Gastrocnemius medialis (tissue), 4 donors: ENCODE results near the gene TFF1. TPM values are rescaled to one million over a fixed set of nuclear protein-coding genes. Genes with fewer than 3 reads are reported as not detected.

Source experiments
- ATAC-seq, 2 donors: fragments of 150-250 bp; one replicate each; pipeline ENCODE4 v1.9.1; 2016
- DNase-seq, 2 donors: peaks; one replicate each; pipeline ENCODE4 v3.0.0-alpha.2; 2019
- H3K27ac ChIP-seq, 4 donors: fragments of 200-600 bp; sonication (generic); 1 replicate in 1 of 4; 2 replicates in 3 of 4; pipeline ENCODE4 v1.5.1; 2016 to 2018; ENCODE audit warnings: mild to moderate bottlenecking in 2 of 4, moderate library complexity in 1 of 4
- H3K27me3 ChIP-seq, 3 donors: fragments of 200-600 bp; sonication (generic) in 2 of 3; 1 replicate in 1 of 3; 2 replicates in 2 of 3; pipeline versions ENCODE4 v1.5.1 to v1.6.0; 2016 to 2019; ENCODE audit warnings: mild to moderate bottlenecking in 1 of 3, moderate library complexity in 1 of 3
- H3K36me3 ChIP-seq, 2 donors: fragments of 200-600 bp; sonication (generic) in 1 of 2; one replicate each; pipeline ENCODE4 v1.5.1; 2017 to 2018
- H3K4me1 ChIP-seq, 2 donors: fragments of 200-600 bp; sonication (generic) in 1 of 2; one replicate each; pipeline ENCODE4 v1.5.1; 2016 to 2017; ENCODE audit warnings: mild to moderate bottlenecking in 2 of 2
- H3K4me3 ChIP-seq, 4 donors: fragments of 200-600 bp; sonication (generic) in 3 of 4; 1 replicate in 1 of 4; 2 replicates in 3 of 4; pipeline ENCODE4 v1.5.1; 2016 to 2019; ENCODE audit warnings: mild to moderate bottlenecking in 2 of 4
- H3K9me3 ChIP-seq, 3 donors: fragments of 200-600 bp; sonication (generic) in 2 of 3; 1 replicate in 1 of 3; 2 replicates in 2 of 3; pipeline ENCODE4 v1.5.1; 2016 to 2019
- CTCF ChIP-seq, 5 experiments: fragments of 450-650 bp in 3 of 5; fragments of 200-600 bp in 2 of 5; sonication (generic) in 2 of 5; IDR thresholded peaks in 4 of 5; conservative IDR thresholded peaks in 1 of 5; 1 replicate in 4 of 5; 2 replicates in 1 of 5; pipeline ENCODE4 v1.5.1; 2016 to 2019; ENCODE audit warnings: antibody characterized with exemption in 5 of 5, mild to moderate bottlenecking in 3 of 5, moderate library complexity in 3 of 5
- POLR2A ChIP-seq, 2 donors: fragments of 450-650 bp; IDR thresholded peaks; one replicate each; pipeline ENCODE4 v1.6.1; 2017; ENCODE audit warnings: antibody characterized with exemption in 2 of 2, mild to moderate bottlenecking in 2 of 2, moderate library complexity in 2 of 2
- in situ Hi-C, 4 donors: fragments of 200-750 bp; cut with MboI; loops; one replicate each; pipeline versions ENCODE4 v1.15.0 to v1.8.0; 2017; ENCODE audit warnings: low sequenced_read_pairs in 4 of 4
- intact Hi-C: fragments of 100-400 bp; cut with DNase I; formaldehyde crosslinking; loops from one replicate; pipeline ENCODE4 v1.15.1; 2023; ENCODE audit warnings: low total_unique reads
- total RNA-seq, 4 donors: library from RNA; depleted of rRNA; stranded (reverse); fragments of >200 nt; gene quantifications; one replicate each; pipeline versions ENCODE4 v1.1.0 to v1.2.3, GENCODE V29; 2016

Gene TFF1
- total RNA-seq, 4 donors from 2014 or later, result not detected

- Histone ChIP-seq H3K36me3 (no peaks in the 10 kb centered on the region), H3K27me3 (no peaks in the 10 kb centered on the region), H3K27ac (no peak overlapping the region), H3K4me3 (no peak overlapping the region), H3K4me1 (no peaks in the 10 kb centered on the region), H3K9me3 (no peaks in the 10 kb centered on the region)
- ATAC-seq (no peak), DNase-seq (no peak)
- intact Hi-C loops, result no loop called here
- TF ChIP-seq CTCF (IDR thresholded peaks at IDR 0.05 in 4 of 5, conservative IDR thresholded peaks at IDR 0.05 in 1 of 5) (no peak), POLR2A (IDR thresholded peaks at IDR 0.05) (no peak)
- in situ Hi-C loops, result no loop called here
Observed at GRCh38 chr21:42401820-42402251, 35.5 kb upstream of the TFF1 start.

- Histone ChIP-seq H3K9me3 (no peaks in the 10 kb centered on the region), H3K4me1 (no peaks in the 10 kb centered on the region), H3K27me3 (no peaks in the 10 kb centered on the region), H3K4me3 (no peak overlapping the region), H3K36me3 (no peaks in the 10 kb centered on the region), H3K27ac (no peak overlapping the region)
- DNase-seq (no peak), ATAC-seq (no peak)
- TF ChIP-seq CTCF (IDR thresholded peaks at IDR 0.05 in 4 of 5, conservative IDR thresholded peaks at IDR 0.05 in 1 of 5) (no peak), POLR2A (IDR thresholded peaks at IDR 0.05) (no peak)
- in situ Hi-C loops, result no loop called here
- intact Hi-C loops, result no loop called here
Observed at GRCh38 chr21:42401154-42401553, 34.8 kb upstream of the TFF1 start.

GRCh38 chr21:42400525-42400924 is 34.2 kb upstream of the TFF1 start:
- Histone ChIP-seq H3K27ac (no peak overlapping the region), H3K4me1 (no peaks in the 10 kb centered on the region), H3K36me3 (no peaks in the 10 kb centered on the region), H3K4me3 (no peak overlapping the region), H3K9me3 (no peaks in the 10 kb centered on the region), H3K27me3 (no peaks in the 10 kb centered on the region)
- in situ Hi-C loops, result no loop called here
- intact Hi-C loops, result no loop called here
- ATAC-seq, result no peak
- no peak for DNase-seq
- TF ChIP-seq POLR2A (IDR thresholded peaks at IDR 0.05) (no peak), CTCF (IDR thresholded peaks at IDR 0.05 in 4 of 5, conservative IDR thresholded peaks at IDR 0.05 in 1 of 5) (no peak)

DNA sequence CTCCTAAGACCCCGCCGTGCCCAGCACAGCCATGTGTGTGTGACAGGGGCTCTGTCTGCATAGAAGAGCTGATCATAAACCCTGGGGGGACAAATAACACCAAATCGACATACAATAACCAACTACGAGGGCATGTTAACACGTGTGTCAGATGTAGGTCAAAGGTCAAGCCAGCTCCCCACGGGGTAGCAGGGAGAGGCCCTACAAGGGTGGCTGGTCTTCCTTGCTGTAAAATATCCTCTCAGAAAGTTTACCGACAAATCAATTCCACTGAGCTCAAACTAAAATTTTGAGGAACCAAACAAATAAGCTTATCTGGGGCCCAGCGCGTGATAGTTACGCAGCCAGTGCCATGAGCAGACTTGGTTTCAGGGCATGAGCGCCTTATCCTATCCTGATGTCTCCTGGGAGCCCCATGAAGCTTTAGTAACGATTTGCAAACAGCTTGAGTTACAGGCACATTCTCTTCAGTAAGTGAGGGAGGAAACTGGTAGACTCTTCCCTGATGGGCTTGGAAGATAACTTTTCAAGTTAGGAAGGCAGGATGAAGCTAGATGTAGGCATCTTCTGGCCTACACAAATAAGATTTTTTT is 32.2 kb upstream of the TFF1 start:
- in situ Hi-C loops (no loop called here), intact Hi-C loops (no loop called here)
- Histone ChIP-seq H3K27me3 (no peaks in the 10 kb centered on the region), H3K36me3 (no peaks in the 10 kb centered on the region), H3K9me3 (no peaks in the 10 kb centered on the region), H3K27ac (no peak overlapping the region), H3K4me1 (no peaks in the 10 kb centered on the region), H3K4me3 (no peak overlapping the region)
- no peak for TF ChIP-seq CTCF (IDR thresholded peaks at IDR 0.05 in 4 of 5, conservative IDR thresholded peaks at IDR 0.05 in 1 of 5)
- no peak for TF ChIP-seq POLR2A (IDR thresholded peaks at IDR 0.05)
- ATAC-seq (no peak), DNase-seq (no peak)
